AG04449 (cell line): Measurements from ENCODE around the gene FARS2.

Source experiments
- CTCF ChIA-PET: fragments of 350-600 bp; formaldehyde crosslinking; extraction: SDS; loops from one replicate; lab custom pipeline; 2021; ENCODE audit warnings: antibody characterized with exemption; lab: Yijun Ruan, JAX
- POLR2A ChIA-PET: fragments of 400-600, 350-600 bp; formaldehyde crosslinking; extraction: SDS; loops from one replicate; lab custom pipeline; 2020; ENCODE audit warnings: antibody characterized with exemption, inconsistent platforms; lab: Yijun Ruan, JAX
- DNase-seq: peaks from one replicate; pipeline ENCODE4 v3.0.0-alpha.2; 2010; ENCODE audit warnings: low read depth, low spot score
- H3K4me3 ChIP-seq: 2 replicates; pipeline ENCODE4 v1.5.1; 2011; ENCODE audit warnings: low read depth, mild to moderate bottlenecking, control low read depth, low read length
- TF ChIP-seq, protein P1 (sequence below): IDR thresholded peaks from one replicate; pipeline ENCODE4 v1.5.1; 2011; ENCODE audit warnings: mild to moderate bottlenecking, moderate library complexity, low read length, control low read depth, inconsistent platforms; ENCODE audit not compliant: insufficient read depth; ENCODE audit errors: missing control alignments

Gene FARS2

DNA sequence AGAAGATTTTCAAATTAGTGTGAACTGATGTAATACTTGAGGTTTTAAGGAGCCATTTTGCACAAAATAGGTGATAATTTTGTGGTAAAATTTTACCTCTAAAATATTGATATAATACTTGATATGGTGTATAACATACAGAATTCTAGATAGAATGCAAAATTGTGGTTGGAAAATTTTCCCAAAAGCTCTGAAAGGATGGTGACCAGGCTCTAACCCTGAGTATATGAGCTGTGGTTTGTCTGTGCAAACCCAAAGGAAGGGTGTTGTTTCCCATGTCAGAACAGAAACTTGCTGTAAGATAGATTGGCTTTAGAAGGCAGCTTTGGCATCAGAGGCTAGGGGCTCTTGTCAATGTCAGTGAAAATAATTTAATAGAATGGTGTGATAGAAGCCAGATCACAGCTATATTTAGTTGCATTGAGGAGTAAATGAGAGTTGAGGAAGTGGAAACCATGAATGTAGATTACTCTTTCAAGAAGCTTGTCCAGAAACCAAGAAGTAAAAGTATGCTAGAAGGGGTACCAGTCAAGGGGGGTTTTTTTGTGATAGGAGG, 257.7 kb downstream of the FARS2 start:
- ChIA-PET CTCF (interaction anchor here (0.9 to 2.2 kb wide), 3 partner anchors 11 to 21 kb away, joined by 3 to 4 read pairs (median 3); no protein-coding TSS in a partner anchor), POLR2A (no interaction called here)
- DNase-seq, result no peak
- H3K4me3 ChIP-seq, result no peak overlapping the region
- TF ChIP-seq, protein P1, sequence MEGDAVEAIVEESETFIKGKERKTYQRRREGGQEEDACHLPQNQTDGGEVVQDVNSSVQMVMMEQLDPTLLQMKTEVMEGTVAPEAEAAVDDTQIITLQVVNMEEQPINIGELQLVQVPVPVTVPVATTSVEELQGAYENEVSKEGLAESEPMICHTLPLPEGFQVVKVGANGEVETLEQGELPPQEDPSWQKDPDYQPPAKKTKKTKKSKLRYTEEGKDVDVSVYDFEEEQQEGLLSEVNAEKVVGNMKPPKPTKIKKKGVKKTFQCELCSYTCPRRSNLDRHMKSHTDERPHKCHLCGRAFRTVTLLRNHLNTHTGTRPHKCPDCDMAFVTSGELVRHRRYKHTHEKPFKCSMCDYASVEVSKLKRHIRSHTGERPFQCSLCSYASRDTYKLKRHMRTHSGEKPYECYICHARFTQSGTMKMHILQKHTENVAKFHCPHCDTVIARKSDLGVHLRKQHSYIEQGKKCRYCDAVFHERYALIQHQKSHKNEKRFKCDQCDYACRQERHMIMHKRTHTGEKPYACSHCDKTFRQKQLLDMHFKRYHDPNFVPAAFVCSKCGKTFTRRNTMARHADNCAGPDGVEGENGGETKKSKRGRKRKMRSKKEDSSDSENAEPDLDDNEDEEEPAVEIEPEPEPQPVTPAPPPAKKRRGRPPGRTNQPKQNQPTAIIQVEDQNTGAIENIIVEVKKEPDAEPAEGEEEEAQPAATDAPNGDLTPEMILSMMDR, result no peak

DNA sequence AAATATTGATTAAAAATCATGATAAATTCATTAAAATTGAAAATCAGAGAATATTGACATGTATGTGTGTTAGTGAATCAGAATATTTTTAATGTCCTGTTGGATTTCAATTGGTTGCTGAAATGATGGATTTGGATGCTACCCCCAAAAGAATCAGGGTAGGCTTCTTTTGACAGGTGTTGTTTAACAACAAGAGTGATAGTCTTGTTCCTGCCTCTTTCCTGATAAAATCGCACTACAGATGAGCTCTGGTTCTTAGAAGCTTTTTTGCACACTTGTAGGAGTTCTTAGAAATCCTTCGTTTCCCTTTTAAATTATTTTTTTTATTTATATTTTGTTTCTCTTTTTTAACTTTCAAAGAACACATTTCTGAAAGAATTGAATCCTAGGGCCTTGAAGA, 259.5 kb downstream of the FARS2 start:
- CTCF ChIA-PET, result interaction anchor here (2.3 kb wide), 1 partner anchor 50 kb away, joined by 7 read pairs; no protein-coding TSS in a partner anchor
- TF ChIP-seq, protein P1, result no peak
- no peak for DNase-seq
- H3K4me3 ChIP-seq, result no peak overlapping the region
- POLR2A ChIA-PET, result no interaction called here

DNA sequence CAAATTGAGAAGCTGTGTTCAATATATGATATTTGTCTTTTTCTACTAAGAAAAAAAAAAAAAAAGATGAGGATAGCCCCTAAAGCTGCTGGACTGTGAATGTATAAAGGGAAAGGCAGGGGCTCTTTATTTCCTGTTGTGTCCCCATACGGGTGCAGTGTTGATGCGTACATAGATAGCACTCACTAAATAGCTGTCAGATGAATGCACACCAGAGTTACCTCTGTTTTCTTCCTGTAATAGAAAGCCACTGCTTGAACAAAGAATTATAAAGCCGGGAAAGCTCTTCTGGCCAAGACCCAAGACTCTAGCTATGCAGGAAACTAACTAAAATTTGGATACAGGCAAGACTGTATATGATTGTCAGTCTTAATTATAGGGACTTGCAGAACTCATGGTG, 260.0 kb downstream of the FARS2 start:
- CTCF ChIA-PET, result interaction anchor here (2.3 kb wide), 1 partner anchor 50 kb away, joined by 7 read pairs; no protein-coding TSS in a partner anchor
- DNase-seq, result no peak
- H3K4me3 ChIP-seq, result no peak overlapping the region
- TF ChIP-seq, protein P1, result no peak
- POLR2A ChIA-PET, result no interaction called here

DNA sequence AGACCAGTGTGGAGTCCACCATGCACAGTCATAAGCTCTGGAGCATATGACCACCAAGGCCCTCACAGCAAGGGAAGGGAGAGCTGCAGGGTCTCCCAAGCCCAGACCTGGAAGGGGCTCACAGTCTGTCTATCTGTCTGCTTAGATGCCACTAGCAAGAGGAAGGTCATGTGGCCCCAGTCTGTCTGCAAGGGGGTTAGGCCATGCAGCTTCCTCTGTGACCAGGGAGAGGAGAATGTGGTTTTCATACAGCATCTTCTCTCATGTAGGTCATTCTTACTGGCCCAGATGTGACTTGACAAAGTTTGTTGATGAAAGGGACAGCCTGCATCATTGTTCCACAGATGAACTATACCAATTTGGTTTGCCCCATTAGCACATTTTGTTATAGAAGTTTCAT, 260.8 kb downstream of the FARS2 start:
- POLR2A ChIA-PET, result no interaction called here
- DNase-seq, result no peak

DNA sequence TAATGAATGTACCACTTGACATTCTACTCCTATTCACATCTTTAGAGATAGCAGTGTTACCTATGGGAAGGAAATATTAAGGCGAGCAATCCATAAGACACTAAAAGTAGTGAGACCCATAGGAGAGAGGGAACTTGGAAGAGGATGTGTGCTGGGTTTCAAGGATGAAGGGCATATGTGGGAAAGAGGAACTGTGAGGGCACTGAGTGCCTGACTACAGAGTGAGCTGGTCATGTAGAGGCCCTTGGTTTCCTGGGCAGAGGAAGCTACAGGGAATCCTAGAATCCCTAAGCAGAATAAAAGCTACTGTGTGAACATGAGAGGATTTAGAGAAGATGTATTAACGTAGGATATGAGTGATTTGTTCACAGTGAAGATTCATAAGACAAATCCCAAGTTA, 262.8 kb downstream of the FARS2 start:
- CTCF ChIA-PET, result interaction anchor here (0.8 to 1.6 kb wide), 5 partner anchors 8 to 53 kb away, joined by 3 to 6 read pairs (median 3); no protein-coding TSS in a partner anchor
- TF ChIP-seq, protein P1, result no peak
- POLR2A ChIA-PET, result no interaction called here
- no peak overlapping the region for H3K4me3 ChIP-seq
- DNase-seq, result no peak

More for the DNA sequence above, 260.8 kb downstream of the FARS2 start:
- H3K4me3 ChIP-seq, result no peak overlapping the region
- CTCF ChIA-PET, result interaction anchor here (2.3 kb wide), 1 partner anchor 51 kb away, joined by 7 read pairs; no protein-coding TSS in a partner anchor
- TF ChIP-seq, protein P1, result no peak

DNA sequence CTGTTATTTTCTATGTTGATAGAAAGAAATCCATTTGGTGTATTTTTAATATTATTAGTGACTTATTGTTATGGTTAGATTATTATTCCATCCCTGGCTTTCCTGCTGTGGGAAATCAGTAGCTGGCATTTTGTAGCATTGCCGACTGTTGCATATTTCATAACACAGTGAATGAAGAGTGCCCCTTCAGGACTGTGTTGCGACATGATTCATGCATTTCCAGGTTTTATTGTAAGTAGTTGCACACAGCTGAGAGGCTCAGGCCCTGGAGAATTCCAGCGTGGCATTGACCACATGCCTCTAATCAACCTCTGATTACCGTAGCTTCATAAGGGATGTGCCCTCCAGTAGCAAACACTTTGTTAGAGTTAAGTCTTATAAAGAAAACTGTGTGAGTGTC, 263.9 kb downstream of the FARS2 start:
- CTCF ChIA-PET, result interaction anchor here (0.7 to 1.6 kb wide), 6 partner anchors 9 to 57 kb away, joined by 3 to 6 read pairs (median 3); no protein-coding TSS in a partner anchor
- H3K4me3 ChIP-seq, result no peak overlapping the region
- POLR2A ChIA-PET, result interaction anchor here (0.7 kb wide), 1 partner anchor 21 kb away, joined by 4 read pairs; no protein-coding TSS in a partner anchor
- peak; percentile 54 for DNase-seq
- TF ChIP-seq, protein P1, result peak; percentile 11
